Neural progenitor cell (in vitro differentiated cells): ENCODE results near the gene SCMH1.

Source experiments
- EZH2 ChIP-seq: fragments of 200-600 bp; sonication (generic); IDR thresholded peaks from 2 replicates; pipeline ENCODE4 v1.6.1; 2017; ENCODE audit warnings: antibody characterized with exemption, mild to moderate bottlenecking, moderate library complexity
- EZH2phosphoT487 ChIP-seq: fragments of 200-600 bp; sonication (generic); IDR thresholded peaks from 2 replicates; pipeline ENCODE4 v1.6.1; 2017; ENCODE audit warnings: antibody characterized with exemption
- TF ChIP-seq, protein P1 (sequence below): fragments of 200-600 bp; sonication (generic); IDR thresholded peaks from 2 replicates; pipeline ENCODE4 v1.5.1; 2017; ENCODE audit warnings: antibody characterized with exemption, mild to moderate bottlenecking

- TF ChIP-seq, protein P1, sequence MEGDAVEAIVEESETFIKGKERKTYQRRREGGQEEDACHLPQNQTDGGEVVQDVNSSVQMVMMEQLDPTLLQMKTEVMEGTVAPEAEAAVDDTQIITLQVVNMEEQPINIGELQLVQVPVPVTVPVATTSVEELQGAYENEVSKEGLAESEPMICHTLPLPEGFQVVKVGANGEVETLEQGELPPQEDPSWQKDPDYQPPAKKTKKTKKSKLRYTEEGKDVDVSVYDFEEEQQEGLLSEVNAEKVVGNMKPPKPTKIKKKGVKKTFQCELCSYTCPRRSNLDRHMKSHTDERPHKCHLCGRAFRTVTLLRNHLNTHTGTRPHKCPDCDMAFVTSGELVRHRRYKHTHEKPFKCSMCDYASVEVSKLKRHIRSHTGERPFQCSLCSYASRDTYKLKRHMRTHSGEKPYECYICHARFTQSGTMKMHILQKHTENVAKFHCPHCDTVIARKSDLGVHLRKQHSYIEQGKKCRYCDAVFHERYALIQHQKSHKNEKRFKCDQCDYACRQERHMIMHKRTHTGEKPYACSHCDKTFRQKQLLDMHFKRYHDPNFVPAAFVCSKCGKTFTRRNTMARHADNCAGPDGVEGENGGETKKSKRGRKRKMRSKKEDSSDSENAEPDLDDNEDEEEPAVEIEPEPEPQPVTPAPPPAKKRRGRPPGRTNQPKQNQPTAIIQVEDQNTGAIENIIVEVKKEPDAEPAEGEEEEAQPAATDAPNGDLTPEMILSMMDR = no peak
- no peak for TF ChIP-seq EZH2phosphoT487
- no peak for TF ChIP-seq EZH2
Measured at GRCh38 chr1:40981691-40982448, 260.2 kb downstream of the SCMH1 start.
